ENCODE measurements around the gene IFI30.
A peak's percentile ranks its signal among the peaks of the same experiment; 100 is the strongest.

The IFI30 gene

DNA sequence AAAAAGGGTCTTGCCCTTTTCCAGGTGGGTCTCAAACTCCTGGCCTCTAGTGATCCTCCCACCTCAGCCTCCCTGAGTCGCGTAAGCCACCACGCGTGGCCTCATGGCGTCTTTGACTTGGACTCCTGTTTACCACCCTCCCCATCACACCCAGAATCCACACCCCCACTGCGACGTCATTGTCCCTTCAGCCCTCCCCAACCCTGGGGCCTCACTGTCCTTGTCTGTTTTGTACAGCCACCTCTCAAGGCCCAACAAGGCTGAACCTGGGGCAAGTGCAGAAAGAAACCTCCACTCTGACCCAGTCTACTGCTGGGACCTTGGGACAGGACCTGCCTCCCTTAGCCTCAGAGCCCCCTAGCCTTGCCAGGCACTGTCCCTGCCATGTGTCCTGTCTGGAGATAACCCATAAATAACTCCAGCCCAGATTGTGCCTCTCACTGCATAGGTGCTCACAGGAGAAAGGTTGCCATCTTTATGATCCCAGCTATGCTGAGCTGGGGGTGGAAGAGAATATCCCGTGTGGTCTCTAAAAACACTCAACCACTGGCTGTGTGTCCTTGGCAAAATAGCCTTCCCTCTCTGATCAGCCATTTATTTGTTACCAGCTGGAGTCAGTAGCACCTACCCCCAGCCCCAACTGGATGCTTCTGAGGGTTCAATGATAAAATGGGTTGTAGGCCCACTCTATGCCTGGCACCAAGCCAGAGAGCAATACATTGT, 1.8 kb upstream of the IFI30 start:
- DNase-seq, result no peak

GRCh38 chr19:18172331-18173053, 1.1 kb upstream of the IFI30 start:
- no peak for DNase-seq

DNA sequence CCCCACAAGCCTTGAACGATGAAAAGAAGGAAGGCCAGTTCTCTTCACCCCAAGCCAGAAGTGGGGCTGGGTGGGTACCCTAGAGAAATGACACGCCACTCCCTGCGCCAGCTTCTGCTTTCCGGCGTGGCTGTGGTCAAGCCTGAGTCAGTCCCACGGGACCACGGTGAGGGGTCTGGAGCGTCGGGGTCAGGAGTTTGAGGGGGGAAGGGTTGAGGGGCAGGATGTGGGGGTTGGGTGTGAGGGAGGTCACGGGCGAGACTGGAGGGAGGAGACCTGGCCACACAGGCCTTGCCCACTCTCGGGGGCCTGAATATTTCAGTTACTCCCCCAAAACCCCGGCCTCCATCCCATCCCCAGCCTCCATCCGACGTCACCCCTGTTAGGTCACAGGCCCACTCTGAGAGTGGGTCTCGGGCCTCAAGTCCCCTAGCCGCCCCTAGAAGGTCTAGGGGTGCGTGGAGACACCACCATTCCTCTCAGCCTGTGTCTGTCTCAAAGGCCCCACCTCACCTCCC, 500 bp upstream of the IFI30 start:
- no peak for DNase-seq

DNA sequence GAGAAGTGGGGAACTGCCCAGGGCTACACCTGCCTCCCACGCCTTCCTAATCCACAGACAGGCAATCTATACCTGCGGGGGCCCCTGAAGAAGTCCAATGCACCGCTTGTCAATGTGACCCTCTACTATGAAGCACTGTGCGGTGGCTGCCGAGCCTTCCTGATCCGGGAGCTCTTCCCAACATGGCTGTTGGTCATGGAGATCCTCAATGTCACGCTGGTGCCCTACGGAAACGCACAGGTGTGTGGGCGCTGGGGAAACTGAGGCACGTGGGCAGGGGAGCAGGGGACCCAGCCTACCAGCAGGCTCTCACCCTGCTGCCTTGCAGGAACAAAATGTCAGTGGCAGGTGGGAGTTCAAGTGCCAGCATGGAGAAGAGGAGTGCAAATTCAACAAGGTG, 1.4 kb downstream of the IFI30 start:
- DNase-seq, result no peak

GRCh38 chr19:18176367-18177310, 3.0 kb downstream of the IFI30 start:
- no peak for DNase-seq

GRCh38 chr19:18179957-18180356, 6.3 kb downstream of the IFI30 start:
- DNase-seq, result no peak

DNA sequence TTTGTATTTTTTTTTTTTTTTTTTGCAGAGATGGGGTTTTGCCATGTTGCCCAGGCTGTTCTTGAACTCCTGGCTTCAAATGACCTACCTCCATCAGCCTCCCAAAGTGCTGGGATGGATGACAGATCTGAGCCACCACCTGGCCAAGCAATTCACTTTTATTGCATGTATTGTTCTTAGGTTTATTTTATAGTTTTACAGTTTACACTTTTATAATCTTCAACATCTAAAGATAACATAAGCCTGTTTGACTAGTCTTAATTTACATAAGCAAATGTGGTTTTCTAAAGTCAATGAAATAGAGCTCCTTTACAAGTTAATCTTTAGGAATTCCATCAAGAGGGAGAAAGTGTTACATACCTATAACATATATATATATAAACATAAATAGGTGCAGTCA, 9.9 kb downstream of the IFI30 start:
- DNase-seq, result no peak

DNA sequence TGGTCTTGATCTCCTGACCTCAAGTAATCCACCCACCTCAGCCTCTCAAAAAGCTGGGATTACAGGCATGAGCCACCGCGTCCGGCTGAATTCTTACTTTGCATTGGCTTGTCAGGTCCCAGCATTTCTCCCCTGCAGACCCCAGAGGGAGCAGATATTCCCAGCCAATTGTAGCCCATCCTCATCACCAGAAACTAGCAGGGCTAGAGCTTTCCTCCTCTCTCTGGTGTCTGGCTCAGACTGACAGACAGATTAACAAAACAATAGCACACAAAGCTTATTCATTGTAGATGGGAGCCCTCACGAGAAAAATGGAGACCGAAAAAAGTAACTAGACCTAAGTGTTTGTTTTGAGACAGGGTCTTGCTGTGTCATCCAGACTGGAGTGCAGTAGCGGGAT, 11.9 kb downstream of the IFI30 start:
- no peak for DNase-seq

- DNase-seq, result no peak
Observed at GRCh38 chr19:18190278-18190677, 16.7 kb downstream of the IFI30 start.

DNA sequence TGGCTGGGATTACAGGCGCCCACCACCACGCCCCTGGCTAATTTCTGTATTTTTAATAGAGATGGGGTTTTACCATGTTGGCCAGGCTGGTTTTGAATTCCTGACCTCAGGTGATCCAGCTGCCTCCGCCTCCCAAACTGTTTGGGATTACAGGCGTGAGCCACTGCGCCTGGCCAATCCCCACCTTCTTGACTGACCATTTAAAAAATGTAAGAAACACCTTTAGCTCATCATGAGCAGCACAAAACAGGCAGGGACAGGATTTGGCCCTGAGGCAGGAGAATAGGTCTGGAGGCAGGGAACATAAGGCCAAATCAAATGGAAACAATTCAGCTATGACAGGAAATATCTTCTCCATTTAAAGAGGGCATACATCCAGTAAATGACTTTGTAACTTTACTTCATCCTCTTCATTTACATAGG, 18.0 kb downstream of the IFI30 start:
- DNase-seq, result no peak

DNA sequence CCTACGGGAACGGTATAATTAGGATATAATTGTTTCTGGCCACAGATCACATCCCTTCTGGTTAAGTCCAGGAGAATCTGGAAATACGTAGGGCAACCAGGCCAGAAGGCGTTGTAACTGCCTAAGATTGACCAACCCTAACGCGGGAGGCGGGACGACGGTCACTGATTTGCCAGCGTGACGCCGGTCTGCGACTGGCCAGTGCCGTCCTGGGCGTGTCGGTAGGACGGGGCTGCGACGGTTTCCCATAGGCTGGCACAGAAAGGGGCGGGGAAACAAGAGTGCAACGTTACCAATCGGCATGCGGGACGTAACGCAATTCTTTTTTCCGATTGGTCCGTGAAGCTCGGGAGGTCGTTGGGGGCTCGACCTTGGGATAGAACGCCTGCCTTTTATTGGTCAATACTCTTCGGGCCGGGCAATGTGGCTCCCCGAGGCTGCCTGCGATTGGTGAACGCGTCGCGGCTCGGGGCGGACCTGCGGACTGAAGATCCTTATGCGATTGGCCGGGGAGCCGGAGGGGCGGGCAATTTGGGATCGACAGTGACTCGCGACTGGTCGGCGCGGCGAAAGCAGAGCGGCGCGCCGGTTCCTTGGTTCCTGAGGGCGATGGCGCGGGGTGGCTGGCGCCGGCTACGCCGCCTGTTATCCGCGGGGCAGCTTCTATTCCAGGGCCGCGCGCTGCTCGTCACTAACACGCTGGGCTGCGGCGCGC, 19.2 kb downstream of the IFI30 start, which contains the start of gene MPV17L2:
MPV17L2 (plus strand) TSS at position 546 of the 715 bp plus-strand sequence; CDS start at position 610, 64 bp downstream.
- peak; percentile 98 for DNase-seq

- DNase-seq, result no peak
Observed at GRCh38 chr19:18193388-18194180, 20.0 kb downstream of the IFI30 start.

GRCh38 chr19:18194181-18194530, 20.5 kb downstream of the IFI30 start:
- DNase-seq, result no peak

DNA sequence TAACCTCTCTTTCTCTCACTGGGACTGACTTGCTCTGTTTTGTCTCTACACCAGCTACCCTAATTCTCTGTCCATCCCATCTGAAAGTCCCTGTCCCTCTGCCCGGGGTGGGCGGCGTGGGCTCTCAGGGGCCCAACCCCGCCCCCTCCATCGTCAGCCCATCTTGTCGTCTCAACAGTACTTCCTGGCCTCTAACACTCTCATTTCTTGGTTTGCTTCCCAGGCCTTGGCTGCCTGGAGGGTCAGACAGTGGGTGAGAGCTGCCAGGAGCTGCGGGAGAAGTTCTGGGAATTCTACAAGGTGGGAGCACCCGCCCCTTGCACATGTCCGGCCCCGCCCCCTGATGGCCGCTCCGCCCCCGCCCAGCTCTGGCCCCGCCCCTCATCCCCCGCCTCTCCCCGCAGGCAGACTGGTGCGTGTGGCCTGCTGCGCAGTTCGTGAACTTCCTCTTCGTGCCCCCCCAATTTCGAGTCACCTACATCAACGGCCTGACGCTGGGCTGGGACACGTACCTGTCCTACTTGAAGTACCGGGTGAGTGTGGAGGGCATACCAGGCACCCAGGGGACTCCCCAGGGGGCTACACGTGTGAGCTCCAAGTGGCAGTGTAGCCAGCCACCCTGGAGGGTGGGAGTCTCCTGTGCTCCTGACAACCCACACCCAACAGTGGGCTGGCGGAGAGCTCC, 21.1 kb downstream of the IFI30 start:
- DNase-seq, result no peak

DNA sequence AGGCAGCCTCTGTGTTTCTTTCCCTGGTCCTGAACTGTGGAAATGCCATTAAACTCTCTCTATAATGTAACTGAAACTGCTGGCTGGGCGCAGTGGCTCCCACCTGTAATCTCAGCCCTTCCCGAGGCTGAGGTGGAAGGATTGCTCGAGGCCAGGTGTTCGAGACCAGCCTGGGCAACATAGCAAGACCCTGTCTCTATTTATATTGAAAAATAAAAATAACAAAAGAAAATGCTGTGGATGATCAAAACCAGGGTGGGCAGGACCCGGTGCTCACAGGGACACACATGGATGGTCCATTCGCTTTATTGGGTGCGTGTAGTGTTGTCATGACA, 22.9 kb downstream of the IFI30 start:
- no peak for DNase-seq

GRCh38 chr19:18197306-18197705, 23.7 kb downstream of the IFI30 start:
- DNase-seq, result no peak

- no peak for DNase-seq
Observed at GRCh38 chr19:18197941-18198340, 24.3 kb downstream of the IFI30 start.

GRCh38 chr19:18198374-18198773, 24.8 kb downstream of the IFI30 start:
- no peak for DNase-seq

DNA sequence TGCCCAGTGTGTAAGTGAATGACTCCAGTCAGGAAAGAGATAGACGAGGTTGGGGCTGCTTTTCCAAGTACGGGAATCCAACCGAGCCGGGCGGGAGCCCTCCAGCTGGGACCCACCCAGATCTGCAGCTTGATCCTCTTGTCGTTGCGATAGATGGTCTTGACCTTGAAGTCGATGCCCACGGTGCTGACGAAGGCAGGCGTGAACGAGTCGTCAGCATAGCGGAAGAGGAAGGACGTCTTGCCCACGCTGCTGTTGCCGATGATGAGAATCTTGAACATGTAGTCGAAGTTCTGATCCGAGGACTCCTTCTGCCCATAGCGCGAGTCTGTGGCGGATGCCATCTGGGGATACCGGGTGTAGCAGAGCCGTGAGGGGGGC, 28.8 kb downstream of the IFI30 start:
- no peak for DNase-seq

- DNase-seq, result no peak
Observed at GRCh38 chr19:18202778-18203407, 29.3 kb downstream of the IFI30 start.
